Measurements from ENCODE around the gene CD9.
A peak's percentile ranks its signal among the peaks of the same experiment; 100 is the strongest.

The CD9 gene

DNA sequence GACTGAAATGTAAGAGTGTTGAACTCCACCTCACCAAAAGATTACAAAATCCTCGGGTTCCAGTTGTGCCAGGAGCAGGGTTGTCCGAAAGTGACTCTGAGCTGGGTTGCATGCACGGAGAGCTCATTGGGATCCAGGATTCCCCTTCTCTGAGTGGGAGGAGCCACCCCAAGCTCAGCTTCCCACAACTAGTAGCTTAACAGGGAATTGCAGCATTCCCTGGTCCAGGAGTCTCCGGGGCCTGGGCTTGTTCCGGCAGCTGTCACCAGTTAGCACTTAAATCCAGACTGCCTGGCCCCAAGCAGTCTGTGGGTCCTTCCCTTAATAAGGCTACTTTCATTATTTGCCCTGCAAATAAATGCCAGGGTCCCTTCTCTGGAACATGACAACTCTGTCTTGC lies 50.1 kb downstream of the CD9 start:
- DNase-seq: no peak

DNA sequence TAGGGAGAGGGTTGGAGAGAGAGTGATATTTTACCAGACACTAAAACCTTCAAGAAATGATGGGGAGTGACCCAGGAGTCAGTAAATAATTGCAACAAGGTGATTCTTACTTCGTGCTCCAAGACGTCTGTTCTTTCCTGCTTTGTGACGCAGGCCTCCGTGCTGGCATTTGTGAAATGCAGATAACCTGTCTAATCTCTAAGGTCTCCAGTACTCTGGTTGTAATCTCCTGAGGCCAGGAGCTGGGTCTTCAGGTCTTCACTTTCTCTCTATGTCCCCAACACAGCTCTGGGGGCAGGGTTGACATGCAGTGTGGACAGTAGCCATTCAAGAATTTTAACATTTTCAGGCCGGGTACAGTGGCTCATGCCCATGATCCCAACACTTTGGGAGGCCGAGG lies 53.1 kb downstream of the CD9 start:
- no peak for DNase-seq

DNA sequence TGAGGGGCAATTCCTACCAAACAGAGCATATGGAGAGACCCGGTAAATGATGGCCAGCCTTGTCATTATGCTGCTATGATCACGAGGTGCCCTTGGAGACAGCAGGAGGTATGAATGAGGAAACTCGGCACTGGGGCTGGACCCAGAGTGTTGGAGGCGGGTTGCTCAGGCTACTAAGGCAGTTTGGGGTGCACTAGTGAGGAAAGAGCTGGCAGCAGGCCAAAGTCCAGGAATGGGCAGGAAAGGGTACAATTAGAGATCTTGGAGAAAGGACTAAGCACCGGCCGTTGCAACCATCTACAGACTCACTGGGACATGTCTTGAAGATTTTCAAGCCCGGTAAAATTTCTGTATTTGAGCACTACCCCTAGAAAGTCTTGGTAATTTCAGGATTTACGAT lies 54.3 kb downstream of the CD9 start:
- no peak for DNase-seq

DNA sequence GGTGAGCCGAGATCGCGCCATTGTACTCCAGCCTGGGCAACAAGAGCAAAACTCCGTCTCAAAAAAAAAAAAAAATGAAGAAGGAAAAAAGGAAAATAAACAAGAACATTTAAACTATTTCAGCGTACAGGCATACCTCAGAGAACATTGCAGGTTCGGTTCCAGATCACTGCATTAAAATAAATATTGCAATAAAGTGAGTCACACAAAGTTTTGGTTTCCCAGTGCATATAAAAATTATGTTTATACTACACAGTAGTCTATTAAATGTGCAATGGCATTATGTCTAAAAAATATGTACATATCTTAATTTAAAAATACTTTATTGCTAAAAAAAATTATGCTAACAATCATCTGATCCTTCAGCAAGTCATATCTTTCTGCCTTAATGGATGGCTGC lies 56.8 kb downstream of the CD9 start:
- no peak for DNase-seq

DNA sequence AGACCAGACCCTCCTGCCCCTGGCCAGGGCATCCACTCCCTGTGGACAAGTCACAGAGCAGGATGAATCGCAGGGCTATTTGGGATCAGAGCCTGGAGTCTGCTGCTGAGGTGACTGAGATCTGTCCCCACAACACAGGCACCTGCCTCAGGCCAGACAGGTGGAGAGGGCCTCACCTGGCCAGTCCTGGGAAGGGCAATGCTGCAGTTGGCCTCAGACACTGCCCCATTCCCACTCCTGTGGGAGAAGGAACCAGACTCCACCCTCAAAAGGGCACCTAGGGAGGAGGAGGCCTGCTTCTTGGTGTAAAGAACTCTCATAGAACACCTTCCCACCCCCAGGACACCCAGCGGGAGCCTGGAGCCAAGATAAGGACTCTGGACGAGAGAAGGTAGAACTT lies 62.0 kb downstream of the CD9 start:
- DNase-seq: no peak

DNA sequence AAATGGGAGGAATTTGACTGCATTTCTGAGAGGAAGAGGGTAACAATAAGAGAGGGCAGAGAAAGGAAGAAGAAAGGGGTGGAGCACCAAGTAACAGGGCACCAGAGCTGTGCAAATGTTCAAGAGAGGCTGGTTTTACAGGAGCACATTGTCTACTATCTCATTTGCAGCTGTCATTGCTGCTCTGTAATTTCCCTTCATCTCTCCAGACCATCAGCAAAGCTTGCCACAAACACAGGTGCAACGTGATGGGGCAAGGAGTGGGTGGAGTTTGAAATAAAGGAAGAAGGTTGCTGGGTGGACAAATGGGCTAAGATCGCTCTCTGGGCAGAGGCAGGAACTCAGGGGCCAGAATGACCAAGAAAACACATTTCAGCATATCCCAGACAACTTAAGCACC lies 62.4 kb downstream of the CD9 start:
- DNase-seq: no peak

DNA sequence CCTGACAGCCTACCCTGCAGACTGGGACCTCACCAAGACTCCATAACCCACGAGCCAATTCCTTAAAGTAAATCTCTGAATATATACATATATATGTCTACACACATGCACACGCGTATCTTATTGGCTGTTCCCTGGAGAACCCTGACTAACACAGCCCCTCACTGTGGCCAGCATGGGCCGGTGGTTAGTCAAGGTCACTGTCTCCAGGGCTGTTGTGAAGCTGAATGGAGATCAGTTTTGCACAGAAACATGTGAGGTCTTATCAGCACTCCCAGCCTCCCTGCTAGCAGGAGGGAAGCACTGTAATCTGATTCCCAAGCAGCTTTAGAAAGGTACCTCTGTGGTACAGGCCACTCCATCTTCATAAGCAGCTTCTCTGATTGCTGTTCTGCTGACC lies 63.7 kb downstream of the CD9 start:
- DNase-seq: no peak

DNA sequence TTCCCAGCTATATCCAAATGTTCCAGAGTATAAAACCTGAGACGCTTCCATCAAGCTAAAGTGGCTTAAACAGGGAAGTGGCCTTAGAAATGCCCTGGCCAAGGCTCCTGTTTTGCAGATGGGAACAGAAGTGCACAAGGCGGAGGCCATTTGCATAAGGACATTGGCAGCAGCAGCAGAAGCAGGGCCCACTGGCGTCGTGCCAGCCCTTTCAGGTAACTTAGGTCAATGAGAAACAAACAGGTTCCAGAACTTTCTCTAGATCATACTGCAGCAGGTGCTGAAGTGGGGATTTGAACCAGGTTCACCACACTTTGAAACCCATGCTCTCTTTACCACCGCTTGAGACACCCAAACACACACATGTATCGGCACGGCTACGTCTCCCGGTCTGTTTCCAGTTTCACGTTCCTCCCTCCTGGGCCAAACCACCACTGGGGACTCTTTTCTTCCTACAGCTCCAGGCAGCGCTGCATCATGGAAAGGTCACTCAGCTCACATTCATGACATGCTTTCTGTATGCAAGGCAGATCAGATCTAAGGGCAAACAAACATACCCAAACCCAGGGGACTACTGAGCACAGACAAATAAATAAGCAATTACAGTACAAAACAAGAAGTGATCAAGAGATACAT lies 64.3 kb downstream of the CD9 start:
- DNase-seq: no peak

DNA sequence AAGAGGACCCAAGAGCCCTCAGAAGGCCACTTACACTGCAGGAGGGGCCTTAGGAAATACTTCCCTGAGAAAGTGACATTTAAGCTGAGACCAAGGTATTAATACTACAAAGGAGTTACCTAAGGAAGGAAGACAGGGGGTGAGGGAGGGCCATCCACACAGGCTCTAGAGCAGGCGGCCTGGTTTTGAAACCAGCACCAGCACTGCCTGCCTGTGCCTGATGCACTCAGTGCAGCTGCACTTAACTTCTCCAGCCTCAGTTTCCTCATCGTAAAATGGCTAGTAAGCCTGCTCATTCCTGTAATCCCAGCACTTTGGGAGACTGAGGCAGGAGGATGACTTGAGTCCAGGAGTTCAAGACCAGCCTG lies 64.8 kb downstream of the CD9 start:
- no peak for DNase-seq

DNA sequence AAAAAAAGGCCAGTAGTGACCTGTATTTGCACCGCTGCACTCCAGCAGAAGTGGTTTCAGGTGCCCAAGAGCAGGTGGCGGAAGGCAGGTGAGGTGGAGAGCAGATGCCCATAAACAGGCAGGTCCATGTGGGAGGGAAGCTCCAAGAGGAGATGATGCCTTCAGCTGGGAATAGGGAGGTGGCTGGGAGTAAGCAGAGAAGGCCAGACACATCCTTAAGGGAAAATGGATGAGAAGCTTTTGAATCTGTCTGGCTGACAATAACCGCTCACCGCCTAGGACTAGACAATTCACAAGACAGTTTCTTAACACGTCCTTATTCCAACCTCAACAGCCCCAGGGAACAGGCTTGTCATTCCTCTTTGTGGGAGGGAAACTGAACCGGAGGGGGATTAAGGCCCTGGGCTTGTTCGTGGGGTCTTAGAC lies 66.4 kb downstream of the CD9 start:
- DNase-seq: no peak

DNA sequence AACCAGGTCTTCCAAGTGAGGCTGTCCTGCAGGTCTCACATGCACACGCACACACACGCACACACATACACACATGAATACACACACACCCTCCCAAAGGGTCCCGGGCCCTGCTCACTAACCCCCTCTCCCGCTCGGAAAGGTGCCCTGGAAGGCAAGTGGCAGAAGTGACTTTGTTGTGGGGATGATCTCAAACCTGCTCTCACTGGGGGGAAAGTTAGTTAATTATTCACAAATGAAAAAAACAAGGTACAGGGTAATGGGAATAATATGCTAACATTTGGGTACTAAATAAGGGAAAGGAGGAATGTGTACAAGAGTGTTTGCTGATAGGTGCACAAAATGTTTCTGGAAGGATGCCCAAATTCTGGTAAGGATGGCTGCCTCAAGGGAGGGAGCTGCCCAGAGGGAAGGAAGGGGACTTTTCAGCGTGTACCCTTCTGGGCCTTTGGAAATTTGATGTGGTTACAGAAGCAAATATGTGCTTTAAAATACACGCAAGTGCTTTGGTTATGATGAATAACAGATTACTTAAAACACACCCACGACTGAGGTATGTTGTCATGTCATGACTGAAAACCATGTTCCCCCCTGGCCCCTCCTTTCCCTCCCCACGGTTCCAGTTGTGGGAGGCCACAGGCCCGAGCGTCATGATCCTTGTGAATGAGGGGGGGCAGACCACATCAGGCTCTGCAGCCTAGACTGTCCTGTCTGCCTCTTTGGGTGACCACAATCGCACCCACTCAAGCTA lies 66.9 kb downstream of the CD9 start:
- DNase-seq: peak; percentile 77 to 82

DNA sequence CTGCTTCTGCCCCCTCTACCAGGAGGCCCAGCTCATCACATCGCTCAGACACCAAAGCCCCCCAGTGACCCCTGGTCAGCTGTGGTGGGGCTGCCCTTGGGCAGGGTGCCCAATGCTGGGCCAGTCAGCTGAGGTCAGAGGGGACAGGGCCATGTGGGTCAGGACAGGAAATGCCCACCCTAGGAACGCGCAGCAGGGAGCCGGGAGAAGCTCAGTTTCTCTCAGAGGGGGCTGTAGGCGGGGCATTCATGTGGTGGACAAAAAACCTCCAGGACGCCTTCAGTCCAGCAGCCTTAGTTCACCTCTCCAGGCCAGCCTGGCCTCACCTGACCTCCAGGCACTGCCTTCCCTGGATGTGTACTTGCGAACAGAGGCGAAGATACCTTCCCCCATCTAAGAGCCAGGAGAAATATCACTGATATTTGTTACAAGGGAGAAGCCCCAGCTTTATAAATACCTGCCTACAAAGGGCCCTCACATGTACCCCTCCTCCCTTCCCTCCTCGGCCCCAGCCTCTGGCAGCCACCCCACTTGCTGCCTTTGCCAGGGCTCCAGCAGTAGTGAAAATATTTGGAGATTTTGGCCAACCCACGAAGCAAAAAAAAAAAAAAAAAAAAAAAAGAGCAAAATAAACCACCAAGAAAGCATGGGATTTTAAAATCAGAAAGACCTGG lies 68.4 kb downstream of the CD9 start:
- DNase-seq: no peak

DNA sequence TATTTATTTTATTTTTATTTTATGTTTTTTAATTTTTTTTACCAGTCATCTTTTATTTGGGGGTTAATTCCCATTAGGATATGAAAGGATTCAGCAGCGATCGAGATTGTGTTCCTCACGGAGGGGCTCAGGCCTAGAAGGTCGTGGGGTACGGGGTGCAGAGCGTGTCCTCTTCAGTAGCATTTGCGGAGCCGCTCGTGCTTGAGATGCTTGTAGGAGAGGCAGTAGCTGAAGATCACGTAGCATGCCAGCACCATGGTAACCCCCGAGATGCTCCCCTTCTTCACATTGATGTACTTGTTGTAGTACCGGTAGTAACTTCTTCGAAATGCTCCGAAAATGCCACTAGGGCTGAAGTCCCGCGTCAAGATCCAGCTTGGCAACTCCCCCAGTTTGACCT lies 69.8 kb downstream of the CD9 start:
- DNase-seq: no peak

DNA sequence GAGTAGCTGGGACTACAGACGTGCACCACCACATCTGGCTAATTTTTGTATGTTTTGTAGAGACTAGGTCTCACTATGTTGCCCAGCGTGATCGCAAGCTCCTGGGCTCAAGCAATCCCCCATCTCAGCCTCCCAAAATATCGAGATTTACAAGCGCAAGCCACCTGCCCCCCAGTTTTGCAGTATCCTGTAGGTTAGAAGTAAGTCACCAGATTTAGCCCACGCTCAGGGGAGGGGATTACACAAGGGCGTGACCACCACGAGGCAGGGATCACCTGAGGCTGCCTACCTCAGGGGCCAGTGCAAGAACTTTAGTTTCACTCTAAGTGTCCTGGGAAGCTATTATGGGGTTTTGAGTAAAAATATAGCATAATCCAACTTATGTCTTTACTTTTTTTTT lies 71.1 kb downstream of the CD9 start:
- no peak for DNase-seq

DNA sequence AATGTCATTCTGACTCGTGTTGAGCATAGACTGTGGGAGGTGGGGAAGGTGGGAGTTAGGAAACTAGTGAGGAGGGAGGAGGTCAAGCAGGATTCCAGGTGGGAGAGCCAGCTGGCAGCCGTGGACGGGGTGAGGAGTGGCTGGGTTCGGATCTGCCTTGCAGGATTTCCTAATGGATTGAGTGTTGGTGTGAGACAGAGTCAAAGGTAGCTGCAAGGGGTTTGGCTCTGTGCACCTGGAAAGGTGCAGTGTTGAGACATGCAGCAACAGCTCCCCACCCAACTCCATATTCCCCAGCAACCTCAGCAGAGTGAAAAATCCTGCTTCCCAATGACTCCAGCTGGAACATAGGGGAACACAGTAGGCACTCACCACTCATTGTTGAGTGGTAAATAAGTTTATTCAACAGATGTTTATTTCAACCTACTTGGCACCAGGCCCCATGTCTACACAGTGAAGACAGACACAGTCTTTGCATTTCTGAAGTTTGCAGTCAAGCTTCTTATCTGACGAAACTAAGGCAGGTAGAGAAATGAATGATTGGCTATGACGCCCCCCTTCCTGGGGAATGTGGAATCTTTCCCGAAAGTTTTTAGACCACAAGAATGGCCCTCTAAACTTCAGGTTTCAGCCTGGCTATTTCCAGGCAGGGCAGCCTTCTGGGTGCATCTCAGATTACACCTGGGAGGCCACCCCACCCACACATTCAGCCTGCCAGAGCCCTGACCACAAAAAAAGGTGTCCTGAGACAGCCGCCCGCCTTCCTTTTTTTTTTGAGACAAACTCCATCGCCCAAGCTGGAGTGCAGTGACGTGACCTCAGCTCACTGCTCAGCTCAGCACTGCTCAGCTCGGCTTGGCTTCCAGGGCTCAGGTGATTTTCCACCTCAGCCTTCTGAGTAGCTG lies 72.4 kb downstream of the CD9 start:
- DNase-seq: peak; percentile 27 to 54

DNA sequence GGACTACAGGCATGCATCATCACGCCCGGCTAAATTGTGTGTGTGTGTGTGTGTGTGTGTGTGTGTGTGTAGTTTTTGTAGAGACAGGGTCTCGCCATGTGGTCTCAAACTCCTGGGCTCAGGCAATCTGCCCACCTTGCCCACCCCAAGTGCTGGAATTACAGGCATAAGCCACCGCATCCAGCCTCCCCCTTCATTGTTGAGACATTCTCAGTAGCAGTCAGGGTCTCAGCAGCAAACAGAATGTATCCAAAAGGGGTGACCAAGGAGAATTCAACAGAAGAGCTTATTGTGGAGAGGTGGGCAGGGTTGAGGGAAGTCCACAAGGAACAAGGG lies 73.0 kb downstream of the CD9 start:
- no peak for DNase-seq

DNA sequence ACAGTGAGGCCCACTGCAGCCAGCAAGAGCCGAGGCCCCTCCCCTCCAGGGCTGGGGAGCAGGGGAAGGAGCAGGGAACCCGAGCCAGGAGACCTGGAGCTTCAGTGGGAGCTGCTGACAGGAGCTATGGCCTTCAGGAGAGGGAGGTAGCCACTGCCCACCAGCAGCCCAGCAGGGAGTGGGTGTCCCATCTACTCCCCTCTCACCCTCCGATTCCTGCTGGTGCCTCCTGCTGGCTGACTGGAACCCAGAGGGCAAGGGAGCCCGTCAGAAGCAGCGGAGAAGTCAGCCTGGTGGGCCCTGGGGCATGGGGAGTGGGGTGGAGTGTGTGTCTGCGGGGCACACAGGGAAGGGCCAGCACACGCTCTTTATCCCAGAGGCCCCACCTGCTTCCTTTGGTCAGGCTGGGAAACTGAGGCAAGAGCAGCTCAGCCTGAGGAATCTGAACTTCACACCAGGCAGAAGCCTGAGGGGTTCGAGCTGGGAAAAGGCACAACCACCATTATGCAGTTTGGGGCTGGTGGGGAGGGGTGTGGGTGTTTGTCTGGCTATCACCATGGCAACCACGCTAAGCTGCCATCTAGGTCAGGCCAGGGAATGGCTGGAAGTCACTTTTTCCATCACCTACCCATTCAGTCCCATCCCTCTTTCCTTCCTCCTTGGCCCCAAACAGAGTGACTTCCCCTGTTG lies 73.5 kb downstream of the CD9 start:
- no peak for DNase-seq

DNA sequence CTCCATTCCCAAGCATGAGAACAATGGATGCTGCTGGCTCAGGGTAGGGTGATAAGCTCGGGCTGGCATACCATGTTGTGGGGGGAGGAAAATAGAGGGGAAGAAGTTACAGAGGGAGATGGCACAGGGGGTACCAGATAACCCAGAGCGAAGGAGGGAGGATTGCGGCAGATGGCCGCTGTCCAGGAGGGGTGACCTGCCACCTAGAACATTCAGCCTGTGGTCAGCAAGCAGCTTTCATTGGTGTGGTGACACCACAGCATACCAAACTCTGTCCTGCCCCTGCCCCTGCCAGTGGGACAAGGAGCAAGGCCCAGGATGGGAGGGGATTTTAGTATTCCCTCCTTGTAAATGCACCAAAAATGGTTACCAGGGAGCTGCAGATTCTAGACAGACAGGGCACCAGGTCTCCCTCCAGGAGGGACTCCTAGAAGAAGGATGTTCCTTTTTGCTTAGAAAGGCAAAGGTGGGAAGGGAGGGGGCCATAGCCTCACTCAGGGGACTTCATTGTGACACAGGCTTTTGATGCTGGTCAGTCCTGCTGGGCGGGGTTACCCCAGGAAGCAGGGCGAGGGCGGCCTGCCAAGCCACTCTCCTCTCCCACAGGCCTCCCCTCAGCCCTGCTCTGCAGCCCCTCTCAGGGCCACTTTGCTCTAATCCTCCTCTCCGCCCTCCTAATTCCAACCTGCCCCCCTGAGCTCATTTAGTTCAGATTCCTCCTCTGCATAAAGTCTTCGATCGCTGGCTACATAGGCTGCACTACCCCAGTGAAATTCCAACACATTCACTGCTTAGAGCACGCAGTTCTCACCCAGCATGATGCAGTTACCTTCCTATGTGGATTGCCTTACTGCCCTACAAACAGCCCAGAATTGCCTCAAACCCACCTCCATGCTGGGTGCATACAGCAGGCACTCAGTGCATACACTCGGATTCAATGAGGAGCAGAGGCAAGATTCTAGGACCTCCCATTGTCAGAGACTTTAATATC lies 74.3 kb downstream of the CD9 start:
- DNase-seq: no peak

DNA sequence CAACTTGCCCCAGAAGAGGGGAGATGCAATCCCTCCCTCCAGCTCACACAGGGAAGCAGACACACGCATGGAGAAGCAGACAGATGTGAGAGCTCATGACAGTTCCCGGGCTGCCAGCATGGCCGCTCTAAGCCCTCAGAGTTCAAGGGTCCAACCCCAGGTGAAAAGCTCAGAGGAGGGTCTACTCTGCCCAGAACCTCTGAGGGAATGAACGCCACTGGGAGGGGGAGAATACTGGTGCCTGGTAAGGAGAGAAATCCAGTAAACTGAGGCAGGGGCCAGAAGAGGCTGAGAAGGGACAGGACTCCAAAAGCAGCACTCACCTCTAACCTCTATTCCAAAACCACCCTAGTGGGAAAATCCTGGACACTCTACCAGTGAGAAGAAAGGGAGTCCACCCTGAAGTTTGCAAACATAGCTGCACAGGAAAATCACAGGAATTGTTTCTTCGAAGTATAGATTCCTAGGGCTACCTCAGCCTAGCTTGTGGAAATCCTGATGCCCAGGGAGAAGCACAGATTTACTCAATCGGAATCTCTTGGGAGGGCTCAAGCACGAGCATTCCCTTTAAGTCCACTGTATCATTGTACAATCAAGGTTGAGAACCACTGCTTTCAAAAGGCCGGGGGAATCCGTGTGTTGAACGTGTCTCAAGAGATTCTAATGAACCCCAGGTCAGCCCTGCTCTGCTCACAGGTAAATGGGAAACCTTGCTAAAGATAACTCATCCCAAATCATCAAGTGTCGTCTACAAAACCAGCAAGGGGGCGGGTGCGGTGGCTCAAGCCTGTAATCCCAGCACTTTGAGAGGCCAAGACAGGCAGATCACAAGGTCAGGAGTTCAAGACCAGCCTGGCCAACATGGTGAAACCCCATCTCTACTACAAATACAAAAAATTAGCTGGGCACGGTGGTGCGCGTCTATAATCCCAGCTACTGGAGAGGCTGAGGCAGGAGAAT lies 76.0 kb downstream of the CD9 start:
- DNase-seq: no peak

DNA sequence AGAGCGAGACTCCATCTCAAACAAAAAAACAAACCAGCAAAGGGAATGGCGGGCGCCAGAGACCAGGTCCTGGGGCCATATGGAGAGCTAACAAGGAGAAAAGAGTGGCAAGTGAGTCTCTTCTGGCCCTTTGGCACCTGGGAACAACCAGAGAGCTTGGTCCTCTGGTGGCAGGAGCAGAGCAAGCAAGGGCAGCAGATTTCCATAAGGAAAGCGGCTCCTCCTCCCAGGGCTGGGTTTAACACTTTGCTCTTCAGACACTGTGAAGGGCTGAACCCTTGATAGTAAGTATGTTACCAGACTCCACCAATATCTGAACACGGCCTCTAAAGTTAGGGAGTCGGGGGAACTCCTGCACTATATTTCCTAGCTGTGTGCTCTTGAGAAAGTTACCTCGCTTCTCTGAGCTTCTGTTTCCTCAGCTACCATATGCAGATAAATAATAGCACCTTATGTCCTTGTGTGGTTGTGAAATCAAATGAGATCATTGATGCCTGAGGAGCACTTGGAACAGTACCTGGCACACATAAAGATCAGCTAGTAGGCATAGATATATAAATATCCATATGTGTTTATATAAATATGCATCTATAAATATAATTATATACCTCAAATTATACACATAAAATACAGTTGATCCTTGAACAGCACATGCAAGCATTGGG lies 76.9 kb downstream of the CD9 start:
- DNase-seq: no peak
